Smooth muscle cell (in vitro differentiated cells): ENCODE results near the gene OR10J1. TPM values are rescaled to one million over a fixed set of nuclear protein-coding genes. Genes with fewer than 3 reads are reported as not detected.
"Not testable (repeated sequence)": the region's sequence is repeated elsewhere in the genome, so short reads cannot be mapped to it uniquely, and the experiment has no call there.

ENCODE experiments used
- DNase-seq: peaks from one replicate; lab custom pipeline; 2025; ENCODE audit not compliant: unreplicated experiment; lab: John Stamatoyannopoulos, UW
- H2AFZ ChIP-seq: fragments of 200-600 bp; sonication (generic); 2 replicates; pipeline ENCODE4 v1.6.0; 2016; ENCODE audit warnings: antibody characterized with exemption, low read depth, mild to moderate bottlenecking
- H3F3A ChIP-seq: fragments of 200-600 bp; sonication (generic); 2 replicates; pipeline ENCODE4 v1.6.0; 2017; ENCODE audit warnings: antibody characterized with exemption, low read depth
- H3K27ac ChIP-seq: fragments of 200-600 bp; sonication (generic); 2 replicates; pipeline ENCODE4 v1.5.1; 2016; ENCODE audit warnings: low read depth, mild to moderate bottlenecking
- H3K27me3 ChIP-seq: fragments of 200-600 bp; sonication (generic); 2 replicates; pipeline ENCODE4 v1.6.1; 2016; ENCODE audit warnings: low read depth, mild to moderate bottlenecking
- H3K36me3 ChIP-seq: fragments of 200-600 bp; sonication (generic); 2 replicates; pipeline ENCODE4 v1.5.1; 2016; ENCODE audit warnings: low read depth
- H3K4me1 ChIP-seq: fragments of 200-600 bp; sonication (generic); 2 replicates; pipeline ENCODE4 v1.5.1; 2016; ENCODE audit warnings: low read depth
- H3K4me2 ChIP-seq: fragments of 200-600 bp; sonication (generic); 2 replicates; pipeline ENCODE4 v1.6.0; 2016; ENCODE audit warnings: mild to moderate bottlenecking
- H3K4me3 ChIP-seq: fragments of 200-600 bp; sonication (generic); 2 replicates; pipeline ENCODE4 v1.5.1; 2016; ENCODE audit warnings: mild to moderate bottlenecking
- H3K79me2 ChIP-seq: fragments of 200-600 bp; sonication (generic); 2 replicates; pipeline ENCODE4 v1.6.0; 2016; ENCODE audit warnings: low read depth, mild to moderate bottlenecking
- H3K9ac ChIP-seq: fragments of 200-600 bp; sonication (generic); 2 replicates; pipeline ENCODE4 v1.6.0; 2016; ENCODE audit warnings: low read depth
- H3K9me3 ChIP-seq: fragments of 200-600 bp; sonication (generic); replicated peaks from 2 replicates; pipeline ENCODE4 v1.5.1; 2016; ENCODE audit warnings: low read depth
- H4K20me1 ChIP-seq: fragments of 200-600 bp; sonication (generic); 2 replicates; pipeline ENCODE4 v1.6.0; 2016; ENCODE audit warnings: low read depth
- CTCF ChIP-seq: fragments of 200-600 bp; sonication (generic); IDR thresholded peaks from 2 replicates; pipeline ENCODE4 v1.5.1; 2017; ENCODE audit warnings: borderline replicate concordance, mild to moderate bottlenecking, antibody characterized with exemption; ENCODE audit not compliant: insufficient read depth, poor library complexity, severe bottlenecking
- WGBS: methylation state at CpG from one replicate; pipeline ENCODE4 v1.1.7; 2016; ENCODE audit warnings: low lambda C conversion rate; 5-methylcytosine and 5-hydroxymethylcytosine counted together
- polyA plus RNA-seq: library from polyadenylated mRNA; unstranded; fragments of >200 nt; fragmentation: Nextera tagmentation; extraction: Ambion mirVana; gene quantifications from 2 replicates; pipeline ENCODE4 v1.2.1, GENCODE V29; 2016
- total RNA-seq: library from RNA; depleted of rRNA; stranded (reverse); fragments of >200 nt; gene quantifications from 2 replicates; pipeline ENCODE4 v1.2.3, GENCODE V29; 2014

OR10J1 gene
- total and polyA plus RNA-seq, 2 experiments from 2014 or later = not detected

GRCh38 chr1:159444511-159444910 is 5.0 kb downstream of the OR10J1 start:
- H2AFZ ChIP-seq = no peak overlapping the region
- no peaks in the 10 kb centered on the region for H3K27me3 ChIP-seq
- no peaks in the 10 kb centered on the region for H3F3A ChIP-seq
- no peak for TF ChIP-seq CTCF
- H3K9me3 ChIP-seq = peaks cover 6% of the 10 kb centered on the region
- no peaks in the 10 kb centered on the region for H3K4me1 ChIP-seq
- H3K36me3 ChIP-seq = no peaks in the 10 kb centered on the region
- H3K27ac ChIP-seq = no peak overlapping the region
- no peak overlapping the region for H3K9ac ChIP-seq
- no peak overlapping the region for H3K4me3 ChIP-seq
- H3K79me2 ChIP-seq = no peaks in the 10 kb centered on the region
- DNase-seq = no peak
- H4K20me1 ChIP-seq = no peaks in the 10 kb centered on the region
- no peak overlapping the region for H3K4me2 ChIP-seq

GRCh38 chr1:159448181-159448580 is 8.7 kb downstream of the OR10J1 start:
- 41% methylated on average over 1 of the region's 1 CpG for WGBS

GRCh38 chr1:159449605-159450004 is 10.1 kb downstream of the OR10J1 start:
- H3K27me3 ChIP-seq, H3K79me2 ChIP-seq, H3K9me3 ChIP-seq, H3K9ac ChIP-seq, H3K27ac ChIP-seq, H3K4me1 ChIP-seq, H3K36me3 ChIP-seq, DNase-seq, H3K4me2 ChIP-seq, H3F3A ChIP-seq, H4K20me1 ChIP-seq, H3K4me3 ChIP-seq, H2AFZ ChIP-seq: not testable (repeated sequence)
- no CpG with 5 or more reads among the region's 23 CpGs for WGBS

More at GRCh38 chr1:159448181-159448580, 8.7 kb downstream of the OR10J1 start:
- H3K4me2 ChIP-seq = no peak overlapping the region
- no peak overlapping the region for H2AFZ ChIP-seq
- no peaks in the 10 kb centered on the region for H3K4me1 ChIP-seq
- no peak overlapping the region for H3K9ac ChIP-seq
- H3K79me2 ChIP-seq = no peaks in the 10 kb centered on the region
- no peaks in the 10 kb centered on the region for H3K27me3 ChIP-seq
- H3K36me3 ChIP-seq = no peaks in the 10 kb centered on the region
- no peak for DNase-seq
- H3K4me3 ChIP-seq = no peak overlapping the region
- no peaks in the 10 kb centered on the region for H3F3A ChIP-seq
- H4K20me1 ChIP-seq = no peaks in the 10 kb centered on the region
- H3K27ac ChIP-seq = no peak overlapping the region
- no peak for TF ChIP-seq CTCF
- peaks cover 6% of the 10 kb centered on the region for H3K9me3 ChIP-seq

- Histone ChIP-seq H3K4me1 (no peaks in the 10 kb centered on the region), H4K20me1 (no peaks in the 10 kb centered on the region), H2AFZ (no peak overlapping the region), H3K4me2 (no peak overlapping the region), H3K9me3 (peaks cover 16% of the 10 kb centered on the region), H3K27ac (no peak overlapping the region), H3K36me3 (no peaks in the 10 kb centered on the region), H3F3A (no peaks in the 10 kb centered on the region), H3K79me2 (no peaks in the 10 kb centered on the region), H3K27me3 (no peaks in the 10 kb centered on the region), H3K4me3 (no peak overlapping the region), H3K9ac (no peak overlapping the region)
- no peak for DNase-seq
- 54% methylated on average over 2 of the region's 2 CpGs for WGBS
- TF ChIP-seq CTCF = no peak
Observed at GRCh38 chr1:159459551-159459950, 20.0 kb downstream of the OR10J1 start.
